Astrocyte (in vitro differentiated cells and primary cell): ENCODE results near the gene APOC3. TPM values are rescaled to one million over a fixed set of nuclear protein-coding genes. Genes with fewer than 3 reads are reported as not detected.

Experiments
- DNase-seq: peaks from one replicate; pipeline ENCODE4 v3.0.0-alpha.2; 2010; ENCODE audit warnings: low read depth
- FAIRE-seq: peaks from 2 replicates; lab custom pipeline; 2011; peaks lifted over from hg19 to GRCh38; lab: Jason Lieb, UNC
- H2AFZ ChIP-seq: 2 replicates; pipeline ENCODE4 v1.6.0; 2012; ENCODE audit warnings: low read depth, low read length, inconsistent platforms
- H3K27ac ChIP-seq: 2 replicates; pipeline ENCODE4 v1.5.1; 2011; ENCODE audit warnings: low read depth, low read length, inconsistent platforms
- H3K27me3 ChIP-seq: 2 replicates; pipeline ENCODE4 v1.6.0; 2011; ENCODE audit warnings: low read length, inconsistent platforms; ENCODE audit not compliant: insufficient read depth
- H3K36me3 ChIP-seq: 2 replicates; pipeline ENCODE4 v1.5.1; 2011; ENCODE audit warnings: low read length, inconsistent platforms; ENCODE audit not compliant: insufficient read depth
- H3K4me1 ChIP-seq: 2 replicates; pipeline ENCODE4 v1.5.1; 2011; ENCODE audit warnings: low read length, inconsistent platforms; ENCODE audit not compliant: insufficient read depth
- H3K4me2 ChIP-seq: 2 replicates; pipeline ENCODE4 v1.6.0; 2012; ENCODE audit warnings: low read length, inconsistent platforms
- H3K4me3 ChIP-seq: 2 replicates; pipeline ENCODE4 v1.5.1; 2011; ENCODE audit warnings: low read depth, mild to moderate bottlenecking, low read length, inconsistent platforms; ENCODE audit not compliant: insufficient read depth
- H3K79me2 ChIP-seq: 2 replicates; pipeline ENCODE4 v1.6.0; 2012; ENCODE audit warnings: mild to moderate bottlenecking, low read length, inconsistent platforms; ENCODE audit not compliant: insufficient read depth
- H3K9ac ChIP-seq: 2 replicates; pipeline ENCODE4 v1.6.0; 2012; ENCODE audit warnings: mild to moderate bottlenecking, low read length, inconsistent platforms
- H3K9me3 ChIP-seq: 2 replicates; pipeline ENCODE4 v1.5.1; 2012; ENCODE audit warnings: low read depth, mild to moderate bottlenecking, low read length, inconsistent platforms; ENCODE audit not compliant: insufficient read depth
- H4K20me1 ChIP-seq: 2 replicates; pipeline ENCODE4 v1.6.0; 2012; ENCODE audit warnings: low read length, inconsistent platforms; ENCODE audit not compliant: insufficient read depth
- H3K27ac Mint-ChIP-seq: one replicate; pipeline ENCODE4 v1.8.0; 2021; ENCODE audit warnings: mild to moderate bottlenecking, mixed read lengths; ENCODE audit not compliant: unreplicated experiment
- H3K27me3 Mint-ChIP-seq: one replicate; pipeline ENCODE4 v1.8.0; 2021; ENCODE audit warnings: low read depth, mixed read lengths; ENCODE audit not compliant: unreplicated experiment
- H3K36me3 Mint-ChIP-seq: one replicate; pipeline ENCODE4 v1.8.0; 2021; ENCODE audit warnings: low read depth, mixed read lengths; ENCODE audit not compliant: unreplicated experiment
- H3K4me1 Mint-ChIP-seq: one replicate; pipeline ENCODE4 v1.8.0; 2021; ENCODE audit warnings: low read depth, mixed read lengths; ENCODE audit not compliant: unreplicated experiment
- H3K4me3 Mint-ChIP-seq: one replicate; pipeline ENCODE4 v1.8.0; 2021; ENCODE audit warnings: mild to moderate bottlenecking, moderate library complexity, mixed read lengths; ENCODE audit not compliant: unreplicated experiment
- H3K9me3 Mint-ChIP-seq: one replicate; pipeline ENCODE4 v1.8.0; 2021; ENCODE audit warnings: mild to moderate bottlenecking, mixed read lengths; ENCODE audit not compliant: unreplicated experiment
- CTCF ChIP-seq: IDR thresholded peaks from 2 replicates; pipeline ENCODE4 v1.5.1; 2011; ENCODE audit warnings: low read depth, mild to moderate bottlenecking, inconsistent platforms, low read length, moderate library complexity; ENCODE audit not compliant: insufficient read depth
- EZH2 ChIP-seq: IDR thresholded peaks from 2 replicates; pipeline ENCODE4 v1.6.1; 2012; ENCODE audit warnings: mild to moderate bottlenecking, low read length, inconsistent platforms; ENCODE audit not compliant: insufficient read depth
- total RNA-seq: library from RNA; stranded (reverse); gene quantifications from 2 replicates; pipeline ENCODE4 v1.2.1, GENCODE V29; 2021

APOC3 gene
- total RNA-seq, 1 donor from 2014 or later, result not detected

DNA sequence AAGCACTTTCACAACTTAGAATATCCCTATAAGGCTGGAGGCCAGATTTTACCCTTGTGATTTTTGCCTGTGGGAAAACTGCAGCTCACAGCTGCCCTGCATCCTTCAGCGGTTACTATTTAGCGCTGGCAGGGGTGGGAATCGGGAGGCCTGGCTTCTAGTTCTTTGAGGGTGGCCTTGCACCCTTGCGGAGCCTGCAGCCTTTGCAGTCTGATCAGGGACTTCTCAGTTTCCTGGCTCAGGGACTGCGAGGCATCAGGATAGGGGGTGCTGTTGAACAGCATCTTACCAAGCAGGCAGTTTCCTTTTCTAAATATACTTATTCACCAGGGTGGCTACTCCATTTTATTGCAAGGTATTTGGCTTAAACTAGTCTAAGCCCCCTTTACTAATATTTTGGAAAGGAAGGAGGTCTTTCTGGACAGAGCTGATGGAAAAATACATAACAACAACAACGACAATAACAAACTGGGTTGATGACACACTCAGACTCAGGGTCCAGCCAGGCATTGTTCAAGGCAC lies 10.6 kb downstream of the APOC3 start:
- Histone ChIP-seq H3K4me2 (no peak overlapping the region), H3K27me3 (no peaks in the 10 kb centered on the region), H3K4me3 (no peak overlapping the region), H3K36me3 (peaks cover 4% of the 10 kb centered on the region), H3K27ac (no peak overlapping the region), H2AFZ (no peak overlapping the region), H3K79me2 (no peaks in the 10 kb centered on the region), H3K9me3 (no peaks in the 10 kb centered on the region), H3K9ac (no peak overlapping the region), H4K20me1 (no peaks in the 10 kb centered on the region), H3K4me1 (peaks cover 6% of the 10 kb centered on the region)
- Mint-ChIP-seq H3K4me3 (no peak overlapping the region), H3K9me3 (no peaks in the 10 kb centered on the region), H3K27me3 (peaks cover 3% of the 10 kb centered on the region), H3K36me3 (peaks cover 9% of the 10 kb centered on the region), H3K27ac (no peak overlapping the region), H3K4me1 (peaks cover 12% of the 10 kb centered on the region)
- no peak for TF ChIP-seq CTCF
- TF ChIP-seq EZH2, result no peak
- DNase-seq (no peak), FAIRE-seq (no peak)

DNA sequence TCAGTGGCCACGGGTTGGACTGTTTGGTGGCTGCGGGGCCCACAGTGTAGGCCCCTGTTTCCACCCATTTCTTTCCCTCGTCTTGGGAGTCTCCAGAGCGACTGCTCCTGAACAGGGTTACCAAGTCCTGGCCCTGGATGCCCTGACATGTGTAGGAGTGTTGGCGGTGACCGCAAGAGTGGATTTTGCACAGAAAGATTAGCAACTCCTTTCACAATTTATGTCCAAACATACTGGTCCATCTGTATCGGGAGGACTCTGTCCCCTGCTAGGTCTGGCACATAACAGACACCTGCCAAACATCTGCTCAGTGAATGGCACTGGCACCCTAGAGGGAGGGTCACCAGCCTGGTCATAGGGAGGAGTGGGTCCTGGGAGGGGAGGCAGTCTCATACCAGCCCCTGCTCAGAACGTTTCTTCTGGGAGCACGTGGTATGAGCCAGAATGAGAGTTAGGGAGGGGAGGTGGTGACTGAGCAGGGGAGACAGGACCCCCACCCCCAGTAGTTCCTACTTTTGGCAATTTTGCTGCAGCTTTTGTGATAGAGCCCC lies 11.1 kb downstream of the APOC3 start:
- H3K4me1 Mint-ChIP-seq, result peaks cover 12% of the 10 kb centered on the region
- H3K4me3 ChIP-seq, result no peak overlapping the region
- DNase-seq (no peak), FAIRE-seq (no peak)
- no peak overlapping the region for H3K27ac Mint-ChIP-seq
- no peak overlapping the region for H3K27ac ChIP-seq
- no peak overlapping the region for H3K4me3 Mint-ChIP-seq
- no peaks in the 10 kb centered on the region for H3K27me3 ChIP-seq
- H3K9me3 ChIP-seq, result no peaks in the 10 kb centered on the region
- no peak overlapping the region for H3K4me2 ChIP-seq
- no peaks in the 10 kb centered on the region for H3K9me3 Mint-ChIP-seq
- H4K20me1 ChIP-seq, result no peaks in the 10 kb centered on the region
- H3K36me3 ChIP-seq, result peaks cover 7% of the 10 kb centered on the region
- no peak overlapping the region for H2AFZ ChIP-seq
- TF ChIP-seq EZH2, result no peak
- TF ChIP-seq CTCF, result no peak
- no peak overlapping the region for H3K9ac ChIP-seq
- peaks cover 3% of the 10 kb centered on the region for H3K27me3 Mint-ChIP-seq
- H3K36me3 Mint-ChIP-seq, result peaks cover 9% of the 10 kb centered on the region
- H3K79me2 ChIP-seq, result no peaks in the 10 kb centered on the region
- H3K4me1 ChIP-seq, result peaks cover under 1% of the 10 kb centered on the region

DNA sequence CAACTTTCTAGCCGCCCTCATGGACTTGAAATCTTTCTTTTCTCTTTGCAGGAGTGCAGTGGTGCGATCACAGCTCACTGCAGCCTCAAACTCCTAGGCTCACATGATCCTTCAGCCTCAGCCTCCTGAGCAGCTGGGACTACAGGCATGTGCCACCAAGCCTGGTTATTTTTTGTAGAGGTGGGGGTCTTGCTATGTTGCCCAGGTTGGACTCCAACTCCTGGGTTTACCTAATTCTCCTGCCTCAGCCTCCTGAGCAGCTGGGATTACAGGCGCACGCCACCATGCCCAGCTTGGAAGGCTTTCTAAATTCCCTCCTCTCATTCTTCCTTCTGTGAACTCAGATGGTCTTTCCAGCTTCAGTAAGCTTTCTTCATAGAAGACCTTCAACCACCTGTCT lies 12.4 kb downstream of the APOC3 start:
- H3K4me2 ChIP-seq, result no peak overlapping the region
- no peak overlapping the region for H3K27ac ChIP-seq
- no peak overlapping the region for H3K9ac ChIP-seq
- no peaks in the 10 kb centered on the region for H3K9me3 ChIP-seq
- H3K4me3 ChIP-seq, result no peak overlapping the region
- Mint-ChIP-seq H3K27me3 (peaks cover 3% of the 10 kb centered on the region), H3K36me3 (peaks cover 15% of the 10 kb centered on the region), H3K27ac (no peak overlapping the region), H3K4me3 (no peak overlapping the region), H3K9me3 (no peaks in the 10 kb centered on the region), H3K4me1 (peaks cover 12% of the 10 kb centered on the region)
- no peaks in the 10 kb centered on the region for H3K27me3 ChIP-seq
- no peaks in the 10 kb centered on the region for H3K4me1 ChIP-seq
- H2AFZ ChIP-seq, result no peak overlapping the region
- DNase-seq, result no peak
- TF ChIP-seq EZH2, result no peak
- TF ChIP-seq CTCF, result no peak
- peaks cover 10% of the 10 kb centered on the region for H3K36me3 ChIP-seq
- no peaks in the 10 kb centered on the region for H3K79me2 ChIP-seq
- no peaks in the 10 kb centered on the region for H4K20me1 ChIP-seq
- FAIRE-seq, result no peak
